Stromal cell of bone marrow (primary cell): ENCODE results near the gene ABHD18.
A peak's percentile ranks its signal among the peaks of the same experiment; 100 is the strongest.
"Not testable (repeated sequence)": the region's sequence is repeated elsewhere in the genome, so short reads cannot be mapped to it uniquely, and the experiment has no call there.

Source experiments
- DNase-seq: peaks from one replicate; pipeline ENCODE4 v3.0.0-alpha.2; 2012; ENCODE audit warnings: low read depth

Gene ABHD18

GRCh38 chr4:127993151-127993550, 27.9 kb downstream of the ABHD18 start:
- DNase-seq: no peak

- DNase-seq: no peak
Observed at GRCh38 chr4:127995776-127996175, 30.6 kb downstream of the ABHD18 start.

- DNase-seq: not testable (repeated sequence)
Observed at GRCh38 chr4:127996521-127996920, 31.3 kb downstream of the ABHD18 start.

GRCh38 chr4:127997534-127998388, 32.6 kb downstream of the ABHD18 start:
- DNase-seq: peak; percentile 3

GRCh38 chr4:128006592-128006991, 41.4 kb downstream of the ABHD18 start:
- peak; percentile 3 for DNase-seq

GRCh38 chr4:128009428-128009827, 44.2 kb downstream of the ABHD18 start:
- no peak for DNase-seq

- DNase-seq: no peak
Observed at GRCh38 chr4:128025319-128025718, 60.1 kb downstream of the ABHD18 start.

- DNase-seq: no peak
Observed at GRCh38 chr4:128029907-128030306, 64.7 kb downstream of the ABHD18 start.

GRCh38 chr4:128031756-128032384, 66.7 kb downstream of the ABHD18 start:
- DNase-seq: no peak

GRCh38 chr4:128039568-128039967, 74.4 kb downstream of the ABHD18 start:
- no peak for DNase-seq

- not testable (repeated sequence) for DNase-seq
Observed at GRCh38 chr4:128047019-128047418, 81.8 kb downstream of the ABHD18 start.

GRCh38 chr4:128047514-128047913, 82.3 kb downstream of the ABHD18 start:
- not testable (repeated sequence) for DNase-seq

GRCh38 chr4:128051229-128051628, 86.0 kb downstream of the ABHD18 start:
- DNase-seq: not testable (repeated sequence)

GRCh38 chr4:128054907-128055306, 89.7 kb downstream of the ABHD18 start:
- DNase-seq: not testable (repeated sequence)

- DNase-seq: not testable (repeated sequence)
Observed at GRCh38 chr4:128055441-128056206, 90.4 kb downstream of the ABHD18 start.

- DNase-seq: no peak
Observed at GRCh38 chr4:128056396-128056795, 91.2 kb downstream of the ABHD18 start.

- DNase-seq: peak; percentile 1
Observed at GRCh38 chr4:128060121-128060698, 95.0 kb downstream of the ABHD18 start.

- peak; percentile 90 for DNase-seq
Observed at GRCh38 chr4:128060699-128061565, 95.7 kb downstream of the ABHD18 start, which contains the start of gene LARP1B. Gene LARP1B, plus strand, starts transcription at chr4:128061312. Its CDS starts 13,640 bp downstream, at chr4:128074952.

- peak; percentile 12 for DNase-seq
Observed at GRCh38 chr4:128061566-128062536, 96.6 kb downstream of the ABHD18 start.

GRCh38 chr4:128066453-128066820, 101.2 kb downstream of the ABHD18 start:
- DNase-seq: not testable (repeated sequence)
